Thyroid gland (tissue), 4 donors: ENCODE measurements around the gene MACF1.

ENCODE experiments used
- POLR2A ChIP-seq, 2 donors: fragments of 450-650 bp; IDR thresholded peaks; one replicate each; pipeline ENCODE4 v1.6.1; 2017; ENCODE audit warnings: antibody characterized with exemption in 2 of 2, mild to moderate bottlenecking in 2 of 2, moderate library complexity in 1 of 2
- TF ChIP-seq, protein P1 (sequence below), 6 experiments: fragments of 200-600 bp in 3 of 6; fragments of 450-650 bp in 3 of 6; sonication (generic) in 3 of 6; IDR thresholded peaks; one replicate each; pipeline ENCODE4 v1.5.1; 2016 to 2019; ENCODE audit warnings: antibody characterized with exemption in 6 of 6, mild to moderate bottlenecking in 2 of 6, inconsistent platforms in 1 of 6, moderate library complexity in 1 of 6

DNA sequence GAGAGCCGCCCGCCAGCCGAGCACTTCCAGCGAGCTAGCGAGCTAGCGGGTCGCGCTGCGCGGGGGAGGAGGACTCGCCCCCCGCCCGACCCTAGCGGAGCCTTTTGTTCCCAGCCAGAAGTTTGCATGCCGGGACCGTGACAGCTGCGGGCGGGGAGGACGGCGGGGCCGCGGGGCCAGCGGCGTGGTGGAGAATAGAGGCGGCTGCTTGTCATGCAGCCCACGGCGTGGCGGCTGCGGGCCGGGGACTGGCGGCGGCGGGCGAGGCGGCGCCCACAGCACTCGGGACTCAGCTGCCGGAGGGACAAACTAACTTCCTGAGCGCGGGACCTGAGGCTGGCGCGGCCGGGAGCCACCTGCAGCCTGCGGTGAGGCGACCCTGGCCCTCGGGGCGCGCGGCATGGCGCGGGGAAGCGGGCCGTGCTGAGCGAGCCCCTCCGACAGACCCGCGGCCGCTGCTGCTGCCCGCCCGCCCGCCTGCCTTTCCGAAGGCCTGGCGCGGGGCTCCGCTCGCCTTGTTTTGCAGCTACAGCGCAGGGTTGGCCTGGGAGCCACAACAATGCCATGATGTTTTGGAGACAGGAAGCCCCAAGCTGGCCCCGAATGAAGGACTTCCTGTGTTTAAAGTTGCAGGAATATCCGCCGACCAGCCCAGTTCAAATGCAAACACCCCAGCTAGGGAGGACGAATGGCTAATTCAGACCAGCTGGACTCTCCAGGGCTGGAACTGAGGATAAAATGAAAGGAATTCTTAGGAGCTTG lies 204.7 kb downstream of the MACF1 start:
- TF ChIP-seq POLR2A (IDR thresholded peaks at IDR 0.05): no peak
- TF ChIP-seq, protein P1, sequence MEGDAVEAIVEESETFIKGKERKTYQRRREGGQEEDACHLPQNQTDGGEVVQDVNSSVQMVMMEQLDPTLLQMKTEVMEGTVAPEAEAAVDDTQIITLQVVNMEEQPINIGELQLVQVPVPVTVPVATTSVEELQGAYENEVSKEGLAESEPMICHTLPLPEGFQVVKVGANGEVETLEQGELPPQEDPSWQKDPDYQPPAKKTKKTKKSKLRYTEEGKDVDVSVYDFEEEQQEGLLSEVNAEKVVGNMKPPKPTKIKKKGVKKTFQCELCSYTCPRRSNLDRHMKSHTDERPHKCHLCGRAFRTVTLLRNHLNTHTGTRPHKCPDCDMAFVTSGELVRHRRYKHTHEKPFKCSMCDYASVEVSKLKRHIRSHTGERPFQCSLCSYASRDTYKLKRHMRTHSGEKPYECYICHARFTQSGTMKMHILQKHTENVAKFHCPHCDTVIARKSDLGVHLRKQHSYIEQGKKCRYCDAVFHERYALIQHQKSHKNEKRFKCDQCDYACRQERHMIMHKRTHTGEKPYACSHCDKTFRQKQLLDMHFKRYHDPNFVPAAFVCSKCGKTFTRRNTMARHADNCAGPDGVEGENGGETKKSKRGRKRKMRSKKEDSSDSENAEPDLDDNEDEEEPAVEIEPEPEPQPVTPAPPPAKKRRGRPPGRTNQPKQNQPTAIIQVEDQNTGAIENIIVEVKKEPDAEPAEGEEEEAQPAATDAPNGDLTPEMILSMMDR (IDR thresholded peaks at IDR 0.05): peak in 1 of 6 experiments; percentile 3
